ENCODE results near the gene IMPA2. TPM values are rescaled to one million over a fixed set of nuclear protein-coding genes. Genes with fewer than 3 reads are reported as not detected.
A peak's percentile ranks its signal among the peaks of the same experiment; 100 is the strongest.

Gene IMPA2
- total and polyA plus RNA-seq, 2 of the 4 experiments (the other 2 are of a cell fraction), result 5.4 to 5.5 TPM

- no peak overlapping the region for H4K5ac ChIP-seq (ENCODE audit: low read depth, low read length)
- H3K27ac ChIP-seq (ENCODE audit: insufficient read depth, low read length), result no peak overlapping the region; the same call in 1 of the 2 replicates
- 0 out of 2 replicates have a peak, but pooled peaks have one; percentile 28 for TF ChIP-seq NFE2L2 (IDR thresholded peaks at IDR 0.05; ENCODE audit: low read depth, low read length)
- TF ChIP-seq BHLHE40 (IDR thresholded peaks at IDR 0.05; ENCODE audit: low read depth, low read length), result peak; percentile 34; the same call in 1 of the 2 replicates
- TF ChIP-seq MAFK (IDR thresholded peaks at IDR 0.05; ENCODE audit: low read depth, low read length), result 0 out of 2 replicates have a peak, but pooled peaks have one; percentile 14
- TF ChIP-seq FOS (IDR thresholded peaks at IDR 0.05; ENCODE audit: low read depth, low read length), result peak; percentile 89
- TF ChIP-seq RCOR1 (IDR thresholded peaks at IDR 0.05; ENCODE audit: insufficient replicate concordance, low read length), result peak; percentile 22
- TF ChIP-seq RFX5 (IDR thresholded peaks at IDR 0.05; ENCODE audit: low read depth, low read length), result no peak
- TF ChIP-seq CHD1 (IDR thresholded peaks at IDR 0.05; ENCODE audit: low read depth, low read length), result no peak
- ATAC-seq (ENCODE audit: low read depth) (peak; percentile 74), DNase-seq (peak; percentile 93)
- H3K4me2 ChIP-seq (ENCODE audit: low read depth, low read length), result no peak overlapping the region
- no peak overlapping the region for H2AK9ac ChIP-seq (replicated peaks; ENCODE audit: low read depth, low read length, poor library complexity)
- no peak overlapping the region for H2AK5ac ChIP-seq (ENCODE audit: low read depth, low read length)
- WGBS, 2 experiments (ENCODE audit: extremely low coverage in 2 of 2, insufficient read length in 1 of 2), result 0% methylated on average over 2 of the region's 5 CpGs; no CpG with 5 or more reads in 1 of the 2 experiments
- no peak overlapping the region for H3K56ac ChIP-seq (ENCODE audit: extremely low read depth, insufficient read depth, low read length)
- no peak overlapping the region for H2AFZ ChIP-seq (replicated peaks; ENCODE audit: low read length, poor library complexity)
- in situ Hi-C loops (cut with MboI; ENCODE audit: low sequenced_read_pairs), result loop anchor here (5.0 kb wide), 2 partner anchors 99 to 309 kb away; no protein-coding TSS in a partner anchor
- H3K4me1 ChIP-seq (ENCODE audit: control insufficient read depth, insufficient read depth, low read length), result peaks cover 6% of the 10 kb centered on the region; the same call in 1 of the 2 replicates
- H2BK20ac ChIP-seq (ENCODE audit: low read depth, low read length), result no peak overlapping the region
- H2BK120ac ChIP-seq (ENCODE audit: low read depth, low read length), result no peak overlapping the region
- H4K8ac ChIP-seq (ENCODE audit: low read depth in 2 of 2, low read length in 2 of 2), result peak overlapping the region in 1 of 2 experiments; percentile 13; a peak in 1 of 4 replicates
- CTCF ChIA-PET, result no interaction called here
- H2BK15ac ChIP-seq (ENCODE audit: low read depth, low read length), result no peak overlapping the region
- BruUV-seq (replicated peaks), result no TSS peak
- no peak overlapping the region for H3K23ac ChIP-seq (ENCODE audit: low read depth, low read length)
- dilution Hi-C loops (cut with HindIII; ENCODE audit: low sequenced_read_pairs, unreplicated experiment), result no loop called here
- H3K9me3 ChIP-seq (ENCODE audit: control insufficient read depth, insufficient read depth, low read length), result no peaks in the 10 kb centered on the region
- 0 out of 2 replicates have a peak, but pooled peaks cover 3% of the 10 kb centered on the region for H3K9me1 ChIP-seq (ENCODE audit: insufficient read depth, low read length)
- intact Hi-C loops (cut with micrococcal nuclease), result loop anchor here (10.0 kb wide), 1 partner anchor 193 kb away; no protein-coding TSS in a partner anchor
- no peak overlapping the region for H3K4me3 ChIP-seq (ENCODE audit: insufficient read depth, low read depth, low read length)
- no peaks in the 10 kb centered on the region; the same call in 1 of the 2 replicates for H4K20me1 ChIP-seq (ENCODE audit: insufficient read depth, low read length)
- POLR2A ChIA-PET (ENCODE audit: unreplicated experiment), result no interaction called here
- no peaks in the 10 kb centered on the region for H3K27me3 ChIP-seq (ENCODE audit: control insufficient read depth, insufficient read depth, low read length)
- H3K36me3 ChIP-seq (ENCODE audit: control insufficient read depth, insufficient read depth, low read length), result no peaks in the 10 kb centered on the region
- no peak overlapping the region for H3K4ac ChIP-seq (ENCODE audit: low read depth, low read length)
- H3K14ac ChIP-seq (replicated peaks; ENCODE audit: low read depth, low read length), result no peak overlapping the region
- no peak overlapping the region for H4K91ac ChIP-seq (ENCODE audit: insufficient read depth, low read depth, low read length)
- peak overlapping the region; percentile 43 for H2BK5ac ChIP-seq (ENCODE audit: low read depth, low read length, poor library complexity, severe bottlenecking)
- H3K18ac ChIP-seq (ENCODE audit: low read depth, low read length), result no peak overlapping the region
- H3K9ac ChIP-seq (ENCODE audit: low read depth, low read length), result no peak overlapping the region
- no peaks in the 10 kb centered on the region for H3K79me1 ChIP-seq (ENCODE audit: low read depth in 1 of 2, low read length in 2 of 2)
Observed at GRCh38 chr18:12041561-12041960, 60.3 kb downstream of the IMPA2 start.
